ENCODE results near the gene CD37.
"Not testable (repeated sequence)": the region's sequence is repeated elsewhere in the genome, so short reads cannot be mapped to it uniquely, and the experiment has no call there.

The CD37 gene

DNA sequence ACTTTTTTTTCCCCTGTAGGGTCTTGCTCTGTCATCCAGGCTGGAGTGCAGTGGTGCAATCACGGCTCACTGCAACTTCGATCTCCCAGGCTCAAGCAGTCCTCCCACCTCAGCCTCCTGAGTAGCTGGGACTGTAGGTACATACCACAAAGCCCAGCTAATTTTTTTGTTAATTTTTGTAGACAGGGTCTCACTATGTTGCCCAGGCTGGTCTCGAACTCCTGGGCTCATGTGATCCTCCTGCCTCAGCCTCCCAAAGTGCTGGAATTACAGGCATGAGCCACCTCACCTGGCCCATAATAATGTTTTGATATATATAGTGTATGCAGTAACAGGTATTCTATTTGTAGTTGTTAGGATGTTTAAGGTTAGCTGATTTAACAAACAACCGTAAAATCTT, 4.0 kb upstream of the CD37 start:
- not testable (repeated sequence) for DNase-seq

DNA sequence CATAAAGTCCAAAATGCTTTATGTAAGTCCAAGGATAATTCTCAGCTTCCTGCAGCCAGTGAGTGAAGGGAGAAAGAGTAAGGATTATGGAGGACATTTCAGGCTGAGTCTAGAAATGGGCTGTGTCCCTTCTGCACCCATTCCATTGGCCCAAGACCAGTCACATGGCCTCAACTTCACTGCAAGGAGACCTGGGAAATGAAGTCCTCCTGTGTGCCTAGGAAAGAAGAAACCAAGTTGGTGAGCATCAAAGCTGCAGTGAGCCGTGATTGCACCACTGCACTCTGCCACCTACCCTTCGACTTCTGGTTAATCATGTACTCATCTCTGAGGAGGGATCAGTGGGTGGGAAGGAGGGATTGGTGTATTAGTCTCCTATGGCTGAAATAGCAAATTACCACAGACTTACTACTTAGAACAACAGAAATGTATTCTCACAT, 3.6 kb upstream of the CD37 start:
- DNase-seq: peak; percentile 24

DNA sequence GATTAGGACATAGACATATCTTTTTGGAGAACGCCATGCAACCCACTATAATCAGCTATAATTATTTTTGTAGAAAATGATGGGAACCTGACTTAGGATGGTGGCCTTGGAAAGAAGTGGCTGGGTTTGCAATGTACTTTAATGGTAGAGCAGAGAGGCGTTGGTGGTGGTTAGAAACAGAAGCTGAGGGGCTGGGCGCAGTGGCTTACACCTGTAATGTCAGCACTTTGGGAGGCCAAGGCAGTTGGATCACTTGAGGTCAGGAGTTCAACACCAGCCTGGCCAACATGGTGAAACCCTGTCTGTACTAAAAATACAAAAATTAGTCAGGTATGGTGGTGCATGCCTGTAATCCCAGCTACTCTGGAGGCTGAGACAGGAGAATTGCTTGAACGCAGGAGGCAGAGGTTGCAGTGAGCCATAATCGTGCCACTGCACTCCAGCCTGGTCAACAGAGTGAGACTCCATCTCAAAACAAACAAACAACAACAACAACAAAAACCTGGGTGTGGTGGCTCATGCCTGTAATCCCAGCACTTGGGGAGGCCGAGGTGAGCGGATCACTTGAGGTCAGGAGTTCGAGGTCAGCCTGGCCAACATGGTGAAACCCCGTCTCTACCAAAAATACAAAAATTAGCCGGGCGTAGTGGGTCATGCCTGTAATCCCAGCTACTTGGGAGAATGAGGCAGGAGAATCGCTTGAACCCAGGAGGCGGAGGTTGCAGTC, 2.4 kb upstream of the CD37 start:
- DNase-seq: not testable (repeated sequence)

DNA sequence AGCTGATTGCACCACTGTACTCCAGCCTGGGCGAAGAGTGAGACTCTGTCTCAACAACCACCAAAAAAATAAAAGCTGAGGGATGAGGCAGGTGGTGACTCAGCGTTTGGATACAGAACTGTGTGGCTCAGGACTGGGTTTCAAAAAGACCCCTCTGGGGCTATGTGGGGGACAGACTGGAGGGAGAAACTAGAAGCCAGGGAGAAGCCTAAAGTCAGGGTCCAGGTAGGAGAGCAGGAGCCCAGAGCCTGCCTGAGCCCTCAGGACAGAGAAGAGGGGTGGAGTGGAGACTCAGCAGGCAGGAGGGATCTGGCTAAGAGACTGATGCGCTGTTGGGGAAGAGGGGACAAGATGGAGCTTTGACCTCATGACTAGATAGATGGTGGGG, 1.8 kb upstream of the CD37 start:
- no peak for DNase-seq

DNA sequence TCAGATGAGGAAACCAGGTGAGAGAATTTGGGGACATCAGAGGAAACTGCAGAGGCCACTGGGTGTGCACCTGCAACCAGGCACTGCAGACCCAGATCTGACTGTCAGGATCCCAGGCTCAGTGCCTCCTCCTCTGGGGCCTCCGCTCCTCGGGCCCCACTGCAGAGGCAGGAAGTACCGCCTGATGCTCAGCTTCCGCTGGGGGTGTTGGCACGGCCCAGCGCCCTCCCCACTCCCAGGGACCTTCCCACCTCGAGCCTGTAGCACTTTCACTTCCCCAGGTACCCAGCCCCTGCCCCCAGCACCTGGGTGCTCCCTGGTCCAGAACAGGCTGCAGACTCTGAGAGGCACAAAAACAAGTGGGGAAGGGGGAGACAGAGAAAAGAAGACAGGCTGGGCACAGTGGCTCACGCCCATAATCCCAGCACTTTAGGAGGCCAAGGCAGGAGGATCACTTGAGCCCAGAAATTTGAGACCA, 1.4 kb upstream of the CD37 start:
- DNase-seq: peak; percentile 26

DNA sequence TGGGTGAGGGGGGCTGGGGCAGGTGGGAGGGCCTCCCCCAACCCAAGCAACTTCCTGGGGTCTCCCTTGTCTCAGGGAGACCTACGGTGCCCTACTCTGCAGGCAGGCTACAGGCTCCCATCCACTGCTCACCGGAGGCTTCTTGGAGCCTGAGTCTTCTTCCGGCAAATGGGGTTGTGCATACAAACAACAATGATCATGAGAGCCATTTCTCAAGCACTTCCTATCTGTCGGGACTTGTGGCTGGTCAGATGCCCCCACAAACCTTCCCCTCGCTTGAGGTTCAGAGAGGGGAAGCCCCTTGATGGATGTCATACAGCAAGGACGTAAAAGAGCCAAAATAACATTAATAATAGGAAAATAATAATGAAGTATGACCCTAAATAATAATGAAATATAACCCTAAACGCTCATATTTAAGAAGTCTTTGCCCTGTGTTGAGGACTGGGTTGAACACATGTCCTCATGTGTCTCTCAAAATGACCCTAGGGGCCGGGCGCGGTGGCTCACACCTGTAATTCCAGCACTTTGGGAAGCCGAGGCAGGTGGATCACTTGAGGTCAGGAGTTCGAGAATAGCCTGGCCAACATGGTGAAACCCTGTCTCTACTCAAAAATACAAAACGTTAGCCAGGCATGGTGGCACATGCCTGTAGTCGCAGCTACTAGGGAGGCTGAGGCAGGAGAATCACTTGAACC, 727 bp downstream of the CD37 start:
- DNase-seq: peak; percentile 40

DNA sequence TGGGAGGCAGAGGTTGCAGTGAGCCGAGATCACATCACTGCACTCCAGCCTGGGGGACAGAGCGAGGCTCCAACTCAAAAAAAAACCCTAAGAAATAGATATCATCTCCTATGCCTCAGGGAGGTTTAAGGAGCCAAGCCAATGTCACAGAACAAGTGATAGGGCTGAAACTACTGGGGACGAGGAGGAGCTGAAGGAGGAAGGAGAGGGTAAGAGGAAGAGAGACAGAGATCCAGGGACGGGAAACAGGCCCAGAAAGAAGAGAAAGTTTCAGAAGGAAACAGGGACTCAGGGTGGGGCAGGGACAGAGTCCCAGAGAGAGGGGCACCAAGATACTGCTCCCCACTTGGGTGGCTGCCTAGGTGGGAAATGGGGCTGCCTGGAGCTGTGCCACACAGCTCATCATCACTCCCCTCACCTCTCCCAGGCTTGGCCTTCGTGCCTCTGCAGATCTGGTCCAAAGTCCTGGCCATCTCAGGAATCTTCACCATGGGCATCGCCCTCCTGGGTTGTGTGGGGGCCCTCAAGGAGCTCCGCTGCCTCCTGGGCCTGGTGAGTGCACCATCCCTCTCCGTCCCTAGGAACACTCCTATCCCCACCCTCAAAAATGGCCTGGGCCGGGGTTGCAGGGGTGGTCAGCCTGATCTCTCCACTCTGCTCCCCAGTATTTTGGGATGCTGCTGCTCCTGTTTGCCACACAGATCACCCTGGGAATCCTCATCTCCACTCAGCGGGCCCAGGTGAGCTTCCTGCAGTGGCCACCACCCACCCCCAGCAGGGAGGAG, 1.5 kb downstream of the CD37 start:
- no peak for DNase-seq

DNA sequence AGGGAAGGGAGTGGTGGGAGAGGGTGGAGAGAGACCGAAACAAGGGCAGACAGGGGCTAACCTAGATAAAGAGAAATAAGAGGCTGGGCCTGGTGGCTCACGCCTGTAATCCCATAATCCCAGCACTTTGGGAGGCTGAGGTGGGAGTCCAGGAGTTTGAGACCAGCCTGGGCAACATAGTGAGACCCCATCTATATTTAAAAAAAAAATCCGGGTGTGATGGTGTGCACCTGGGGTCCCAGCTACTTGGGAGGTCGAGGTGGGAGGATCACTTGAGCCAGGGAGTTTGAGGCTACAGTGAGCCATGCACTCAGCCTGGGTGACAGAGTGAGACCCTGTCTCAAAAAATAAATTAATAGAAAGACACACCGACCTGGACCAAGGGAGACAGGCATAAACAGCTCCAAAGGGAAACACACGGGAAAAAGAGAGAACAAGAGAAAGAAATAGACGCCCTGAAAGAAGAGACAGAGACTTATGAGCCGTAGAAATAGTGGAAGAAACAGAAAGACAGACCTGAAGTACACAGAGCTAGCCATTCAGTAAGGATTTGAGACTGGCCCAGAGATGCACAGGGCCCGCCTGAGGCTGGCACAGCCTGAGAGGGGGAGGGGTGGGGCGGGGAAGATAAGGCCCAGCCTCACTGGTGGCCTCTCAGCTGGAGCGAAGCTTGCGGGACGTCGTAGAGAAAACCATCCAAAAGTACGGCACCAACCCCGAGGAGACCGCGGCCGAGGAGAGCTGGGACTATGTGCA, 2.2 kb downstream of the CD37 start:
- DNase-seq: no peak

DNA sequence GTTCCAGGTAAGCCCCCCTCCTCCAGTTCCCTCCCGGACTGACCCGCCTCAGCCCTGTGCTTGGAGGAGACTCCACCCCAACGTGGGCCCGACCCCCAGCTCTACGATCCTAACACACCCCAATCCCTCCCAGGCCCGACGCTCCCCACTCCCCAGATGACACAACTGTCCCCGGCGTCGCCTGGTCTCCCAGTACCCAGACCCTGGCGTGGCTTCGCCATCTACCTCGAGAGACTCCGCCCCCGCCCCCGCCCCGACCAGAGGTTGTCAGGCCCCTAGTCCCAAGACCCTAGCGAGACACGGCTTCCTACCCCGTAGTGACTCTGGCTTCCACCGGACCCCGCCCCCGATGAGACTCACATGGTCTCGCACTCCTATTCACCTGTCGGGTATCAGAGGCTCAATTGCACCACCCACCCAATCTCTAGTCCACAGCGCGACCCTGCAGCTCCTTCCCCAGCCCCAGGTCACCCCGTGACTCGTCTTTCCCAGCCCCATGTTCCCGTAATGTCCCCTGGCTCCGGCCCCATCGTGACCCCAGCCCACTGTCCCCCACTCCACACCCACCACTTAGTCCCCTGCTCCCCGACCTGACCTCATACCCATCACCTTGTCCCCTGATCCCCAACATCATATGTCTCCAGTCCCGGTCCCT, 2.9 kb downstream of the CD37 start:
- DNase-seq: no peak

DNA sequence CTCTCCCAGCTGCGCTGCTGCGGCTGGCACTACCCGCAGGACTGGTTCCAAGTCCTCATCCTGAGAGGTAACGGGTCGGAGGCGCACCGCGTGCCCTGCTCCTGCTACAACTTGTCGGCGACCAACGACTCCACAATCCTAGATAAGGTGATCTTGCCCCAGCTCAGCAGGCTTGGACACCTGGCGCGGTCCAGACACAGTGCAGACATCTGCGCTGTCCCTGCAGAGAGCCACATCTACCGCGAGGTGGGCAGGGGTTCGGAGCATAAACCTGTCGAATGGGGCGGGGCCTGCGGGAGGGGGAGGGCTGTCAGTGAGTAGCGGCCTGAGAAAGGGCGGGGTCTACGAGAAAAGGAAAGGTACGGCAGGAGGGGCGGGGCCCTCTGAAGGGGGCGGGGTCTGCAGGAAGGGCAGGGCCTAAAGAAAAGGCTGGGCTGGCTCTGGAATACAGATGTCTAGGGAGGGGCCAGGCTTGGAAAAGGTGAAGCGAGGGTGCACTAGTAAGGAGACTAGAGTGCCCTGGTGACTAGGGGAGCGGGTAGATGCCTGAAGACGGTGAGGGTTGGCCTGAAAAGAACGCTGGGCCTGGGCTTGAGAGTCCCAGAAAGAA, 3.6 kb downstream of the CD37 start:
- no peak for DNase-seq

DNA sequence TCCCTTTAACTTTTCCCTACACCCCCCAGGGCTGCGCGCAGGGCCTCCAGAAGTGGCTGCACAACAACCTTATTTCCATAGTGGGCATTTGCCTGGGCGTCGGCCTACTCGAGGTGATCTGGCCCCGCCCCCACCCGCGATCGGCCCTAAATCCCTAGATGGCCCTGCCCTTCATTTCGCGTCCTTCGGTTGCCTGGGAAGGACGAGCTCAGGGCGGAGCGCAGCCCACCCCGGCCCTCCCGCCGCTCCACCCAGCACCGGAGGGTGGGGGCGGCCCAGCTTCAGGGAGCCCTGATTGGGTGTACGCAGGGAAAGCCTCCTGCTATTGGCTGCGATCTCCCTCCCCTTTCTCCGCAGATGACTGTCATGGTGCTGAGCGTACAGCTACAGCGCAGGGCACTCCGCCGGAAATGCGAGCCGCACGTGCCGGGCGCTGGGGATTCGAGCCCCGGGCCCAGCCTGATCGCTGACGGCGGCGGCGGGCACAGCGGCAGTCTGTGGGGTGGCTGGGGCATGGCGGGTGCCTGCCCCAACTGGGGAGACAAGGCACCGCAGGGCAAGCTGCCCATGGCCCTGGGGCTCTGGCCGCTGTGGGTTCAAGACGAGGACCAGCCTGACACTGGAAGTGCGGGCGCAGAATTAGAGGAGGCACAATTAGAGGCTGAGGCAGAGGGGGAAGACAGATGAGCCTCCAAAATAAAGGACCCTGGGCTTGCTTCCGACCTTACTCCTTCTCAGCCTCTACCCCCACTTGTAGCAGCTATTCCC, 4.3 kb downstream of the CD37 start:
- DNase-seq: no peak

DNA sequence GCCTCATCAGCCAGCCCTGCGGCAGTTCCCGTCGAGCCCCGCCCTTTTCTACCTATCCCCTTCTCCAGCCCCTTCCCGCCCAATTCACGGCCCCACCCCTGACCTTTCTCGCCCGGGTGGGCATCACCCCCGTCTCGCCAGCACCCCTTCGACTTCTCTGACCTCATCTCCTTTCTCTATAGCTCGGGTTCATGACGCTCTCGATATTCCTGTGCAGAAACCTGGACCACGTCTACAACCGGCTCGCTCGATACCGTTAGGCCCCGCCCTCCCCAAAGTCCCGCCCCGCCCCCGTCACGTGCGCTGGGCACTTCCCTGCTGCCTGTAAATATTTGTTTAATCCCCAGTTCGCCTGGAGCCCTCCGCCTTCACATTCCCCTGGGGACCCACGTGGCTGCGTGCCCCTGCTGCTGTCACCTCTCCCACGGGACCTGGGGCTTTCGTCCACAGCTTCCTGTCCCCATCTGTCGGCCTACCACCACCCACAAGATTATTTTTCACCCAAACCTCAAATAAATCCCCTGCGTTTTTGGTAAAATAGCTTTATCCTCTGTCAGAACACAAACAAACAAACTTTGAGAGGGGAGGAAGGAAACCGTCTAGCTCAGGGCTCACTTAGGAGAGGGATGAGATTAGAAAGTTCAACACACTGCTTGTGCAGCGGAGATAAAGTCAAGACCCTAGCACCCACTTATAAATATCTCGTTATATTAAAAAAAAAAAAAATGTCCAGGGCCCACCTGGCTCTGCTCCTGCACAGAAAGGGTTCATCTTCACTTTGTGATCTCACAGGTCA, 5.1 kb downstream of the CD37 start:
- no peak for DNase-seq

DNA sequence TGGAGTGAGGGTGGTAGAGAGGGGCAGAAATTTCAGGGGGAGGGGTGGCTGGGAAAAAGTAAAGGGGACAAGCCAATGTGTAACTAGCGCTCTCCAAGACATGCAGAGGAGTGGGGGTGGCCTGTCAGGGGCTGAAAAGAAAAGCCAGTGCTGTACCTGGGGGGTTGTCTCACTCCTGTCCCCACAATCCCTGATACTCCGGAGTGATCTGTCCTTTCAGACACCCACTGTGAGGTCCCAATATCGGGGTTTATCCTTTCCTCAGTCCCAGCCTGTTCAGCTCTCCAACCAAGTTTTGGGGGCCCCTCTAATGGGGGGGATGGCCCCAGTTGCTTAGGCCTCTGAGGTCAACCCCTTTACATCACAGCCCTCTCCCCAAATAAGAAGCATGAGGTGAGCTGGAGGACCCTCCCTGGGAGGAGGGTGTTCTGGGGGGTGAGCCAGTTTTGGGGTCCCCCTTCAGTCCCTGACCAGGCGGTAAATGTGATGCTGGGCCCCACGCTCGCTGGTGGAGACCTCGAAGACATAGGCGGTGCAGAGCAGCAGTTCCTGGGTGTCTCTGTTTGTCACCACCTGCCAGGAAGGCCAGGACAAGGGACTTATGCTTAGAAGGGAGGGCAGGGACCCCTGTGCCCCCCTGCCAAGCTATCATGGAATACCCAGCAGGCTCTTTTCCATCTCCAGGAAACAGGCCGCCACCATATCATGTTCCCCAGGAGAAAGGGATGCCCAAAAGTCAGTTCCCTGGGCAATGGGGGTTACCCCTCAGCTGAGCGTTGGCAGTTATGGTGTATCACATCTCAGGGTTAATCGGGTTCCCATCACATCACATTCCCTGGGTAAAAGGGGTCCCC, 5.9 kb downstream of the CD37 start:
- DNase-seq: no peak

DNA sequence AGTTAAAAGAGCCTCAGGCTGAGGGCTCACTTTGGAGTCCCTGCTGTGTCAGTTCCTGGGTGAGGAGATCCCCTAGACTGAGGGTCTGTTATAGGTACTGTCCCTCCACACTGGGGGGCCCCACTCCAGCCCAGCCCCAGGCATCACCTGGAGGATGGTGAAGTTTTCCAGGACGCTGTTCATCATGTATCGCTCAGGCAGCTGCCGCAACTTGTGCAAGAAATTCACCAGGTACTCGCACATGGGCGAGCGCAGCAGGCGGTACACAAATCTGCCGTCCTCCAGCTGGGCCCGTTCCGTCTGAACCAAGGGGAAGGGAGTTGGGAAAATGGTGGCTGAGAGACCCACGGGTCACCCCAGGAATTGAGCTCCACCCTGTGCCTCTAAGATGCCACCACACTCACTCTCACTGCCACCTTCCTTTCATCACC, 7.1 kb downstream of the CD37 start:
- DNase-seq: no peak

DNA sequence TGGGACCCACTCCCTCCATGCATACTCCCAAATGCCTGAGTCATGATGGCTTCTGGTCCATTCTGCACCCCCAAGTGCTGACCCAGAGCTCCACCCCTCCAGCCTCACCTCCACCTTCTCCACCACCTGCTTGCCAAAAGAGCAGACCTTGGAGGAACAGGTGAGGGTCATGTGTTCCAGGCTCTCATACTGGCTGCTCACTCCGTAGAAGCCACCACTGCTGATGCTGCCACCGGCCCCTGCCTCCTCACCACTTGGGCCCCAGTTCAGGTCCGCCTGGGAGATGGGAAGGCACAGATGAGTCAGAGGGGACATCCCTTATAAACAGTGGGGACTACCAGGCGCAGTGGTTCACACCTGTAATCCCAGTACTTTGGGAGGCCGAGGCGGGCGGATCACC, 7.9 kb downstream of the CD37 start:
- no peak for DNase-seq

DNA sequence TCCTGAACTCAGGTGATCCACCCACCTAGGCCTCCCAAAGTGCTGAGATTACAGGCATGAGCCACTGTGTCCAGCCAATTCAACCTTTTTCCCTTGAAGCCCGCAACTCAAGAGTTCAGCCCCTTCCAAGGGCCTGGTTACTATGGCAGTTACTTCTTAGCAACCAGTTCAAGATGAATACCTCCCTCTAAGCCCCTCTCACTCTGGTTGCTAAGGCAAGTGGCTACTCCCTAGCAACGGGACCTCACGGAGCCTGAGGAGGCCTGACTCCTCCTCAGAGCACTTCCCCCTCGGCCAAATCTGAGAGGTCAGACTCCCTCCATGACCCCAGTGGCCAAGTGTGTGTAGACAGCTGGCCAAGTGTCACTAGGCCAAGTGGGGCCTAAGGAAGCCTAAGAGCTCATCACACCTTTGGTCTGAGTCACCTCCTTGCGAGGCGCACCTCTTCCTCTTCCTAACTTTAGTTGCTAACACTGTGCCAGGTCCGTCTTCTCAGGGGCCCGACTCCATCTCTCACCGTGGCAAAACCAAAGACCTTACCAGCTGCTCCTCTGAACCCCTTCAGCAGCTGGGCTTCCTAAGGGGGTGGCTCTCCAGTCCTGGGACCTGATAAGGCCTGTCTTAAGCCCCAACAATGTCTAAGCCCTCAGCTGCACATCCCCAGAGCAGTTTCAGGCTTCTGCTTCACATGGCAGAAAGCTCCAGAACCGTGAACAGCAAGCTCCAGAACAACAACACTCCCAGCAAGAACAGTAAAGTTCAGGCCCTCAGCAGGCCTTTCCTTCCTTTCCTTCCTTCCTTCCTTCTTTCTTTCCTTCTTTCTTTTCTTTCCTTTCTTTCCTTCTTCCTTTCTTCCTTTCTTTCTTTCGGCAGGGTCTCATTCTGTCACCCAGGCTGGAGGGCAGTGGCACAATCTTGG, 9.6 kb downstream of the CD37 start:
- DNase-seq: no peak

DNA sequence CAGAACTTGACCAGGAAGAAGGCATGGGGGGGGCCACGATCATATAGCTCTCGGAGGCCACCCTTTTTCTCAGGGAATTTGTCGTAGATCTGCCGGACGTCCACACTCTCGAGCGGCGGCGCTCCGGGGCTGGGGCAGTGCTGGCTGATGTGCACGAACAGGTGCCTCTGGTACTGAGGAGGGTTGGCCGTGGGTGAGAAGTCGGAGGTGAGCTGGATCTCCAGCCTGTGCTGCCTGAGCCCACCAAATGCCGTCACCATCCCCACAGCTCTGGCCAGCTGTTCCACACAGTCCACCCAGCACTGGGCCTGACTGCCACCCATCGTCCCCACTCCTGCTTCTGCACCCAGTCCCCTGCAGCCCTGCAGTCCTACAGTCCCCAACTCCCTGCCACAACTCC, 12.0 kb downstream of the CD37 start:
- no peak for DNase-seq

DNA sequence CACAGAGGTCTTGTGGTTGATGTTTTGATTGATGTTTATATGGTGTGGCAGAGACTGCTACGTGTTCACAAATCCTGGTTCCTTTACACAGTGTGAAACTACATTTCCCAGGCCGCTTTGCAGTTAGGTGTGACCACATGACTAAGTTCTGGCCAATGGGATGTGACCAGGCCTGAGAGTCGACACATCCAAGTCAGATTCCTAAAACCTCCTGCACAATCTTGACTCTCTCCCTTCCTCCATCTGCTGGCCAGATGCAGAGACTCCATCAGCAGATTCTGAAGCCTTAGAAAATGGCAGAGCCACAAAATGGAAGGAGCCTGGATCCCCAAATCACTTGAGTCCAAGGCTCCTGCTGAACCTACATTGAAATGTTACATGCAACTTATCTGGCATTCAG, 12.6 kb downstream of the CD37 start:
- no peak for DNase-seq
